HUDEP-2 (cell line): ENCODE data around the gene KIF5C.

Source experiments
- DNase-seq, 76 experiments: peaks; one replicate each; lab custom pipeline; 2025; ENCODE audit not compliant: unreplicated experiment in 76 of 76; lab: John Stamatoyannopoulos, UW

KIF5C gene

DNA sequence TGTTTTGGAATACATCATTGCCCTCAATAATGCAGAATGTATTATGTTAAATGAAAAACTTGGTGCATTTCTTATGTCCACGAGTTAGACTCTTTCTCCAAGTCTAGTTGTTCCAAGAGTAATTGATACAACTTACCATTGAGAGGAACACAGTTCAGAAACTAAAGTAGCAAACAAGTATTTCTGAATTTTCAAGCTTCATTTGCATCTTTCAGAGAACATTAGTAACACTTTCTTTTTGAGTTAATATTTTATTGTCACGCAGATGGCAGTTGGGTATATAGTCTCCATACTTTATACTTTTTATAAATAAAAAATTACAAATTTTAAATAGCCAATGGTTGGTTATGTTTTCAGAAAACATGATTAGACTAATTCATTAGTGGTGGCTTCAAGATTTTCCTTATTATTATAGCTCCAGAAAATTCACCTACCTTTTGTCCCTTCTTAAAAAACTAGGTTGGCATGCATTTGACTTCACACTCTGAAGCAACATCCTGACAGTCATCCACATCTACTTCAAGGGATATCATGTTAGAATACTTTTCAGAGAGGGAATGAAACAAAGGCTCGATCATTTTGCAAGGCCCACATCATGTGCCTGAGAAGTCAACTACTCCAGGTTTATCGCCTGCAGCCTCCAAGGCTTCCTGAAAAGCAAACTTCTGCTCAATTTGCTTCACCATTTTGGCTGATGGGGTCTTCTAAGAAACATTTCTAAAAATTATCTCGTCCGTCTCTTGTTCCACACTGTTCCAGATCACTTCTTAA, 193.4 kb downstream of the KIF5C start:
- no peak for DNase-seq

DNA sequence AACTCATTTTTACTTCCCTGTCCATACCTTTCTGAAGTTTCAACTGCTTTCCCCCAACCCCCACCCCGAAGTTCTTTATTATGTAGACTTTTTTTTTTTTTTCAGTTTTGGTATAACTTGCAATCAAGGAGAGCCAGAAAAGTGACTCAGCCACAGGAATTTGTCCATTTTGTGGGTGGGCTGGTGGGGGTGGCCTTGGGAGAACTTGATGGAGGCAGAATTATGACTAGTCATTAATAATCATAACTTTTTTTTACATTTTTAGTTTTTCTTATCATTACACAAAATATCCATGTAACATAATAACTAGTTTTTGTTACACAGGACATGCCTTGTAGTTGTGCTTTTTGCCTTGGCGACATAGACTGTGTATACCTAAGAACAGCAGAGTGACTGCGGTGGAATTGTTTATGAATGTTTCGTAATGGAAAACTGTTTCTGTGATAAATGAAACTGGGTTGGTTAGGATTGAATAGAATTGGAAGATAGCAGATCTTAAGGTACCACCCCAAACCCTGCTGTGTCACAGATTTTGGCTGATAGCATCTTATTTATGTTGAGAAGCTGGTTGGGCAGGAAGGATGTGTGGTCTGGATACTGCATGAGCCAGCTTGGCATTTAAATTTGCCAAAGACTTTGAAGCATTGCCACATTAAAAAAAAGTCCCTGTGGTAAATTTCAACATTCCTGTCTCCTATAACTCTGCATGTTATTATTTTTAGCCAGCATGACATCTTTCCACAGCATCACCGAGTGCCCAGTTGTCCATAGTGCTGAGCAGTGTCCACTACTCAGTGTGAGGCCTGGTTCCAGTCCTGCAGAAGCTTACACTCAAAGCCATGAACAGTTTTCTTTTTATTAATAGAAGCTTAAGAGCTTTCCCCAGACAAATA, 194.2 kb downstream of the KIF5C start:
- DNase-seq = no peak

DNA sequence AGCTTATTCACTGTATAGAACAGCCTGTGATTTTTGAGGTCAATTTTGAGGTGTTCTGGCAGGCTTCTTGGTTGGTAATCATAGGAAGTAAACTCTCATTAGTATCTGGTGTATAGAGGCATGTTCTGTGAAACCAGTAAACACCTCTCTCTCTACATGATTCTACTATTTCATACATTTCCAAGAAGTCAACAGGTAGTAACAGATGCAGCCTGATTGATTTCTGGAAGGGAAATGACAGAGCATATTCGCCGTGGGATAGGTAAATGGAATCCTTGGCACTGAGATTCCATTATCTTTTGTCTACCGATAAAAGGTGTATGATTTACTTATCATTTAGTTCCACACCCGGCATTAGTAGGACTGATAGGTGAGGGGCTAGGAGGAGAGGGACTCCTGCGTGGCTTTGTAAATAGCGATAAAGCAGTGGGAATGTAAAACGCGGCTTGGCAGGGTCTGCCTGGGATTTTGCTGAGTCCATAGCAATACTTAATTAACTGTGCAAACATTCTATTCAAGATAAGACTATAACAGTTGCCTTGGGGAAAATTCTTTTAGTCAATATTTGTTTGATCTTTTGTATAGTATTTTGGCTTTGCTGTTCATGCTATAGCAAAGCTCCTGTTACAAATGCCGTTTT, 195.8 kb downstream of the KIF5C start:
- DNase-seq = no peak

DNA sequence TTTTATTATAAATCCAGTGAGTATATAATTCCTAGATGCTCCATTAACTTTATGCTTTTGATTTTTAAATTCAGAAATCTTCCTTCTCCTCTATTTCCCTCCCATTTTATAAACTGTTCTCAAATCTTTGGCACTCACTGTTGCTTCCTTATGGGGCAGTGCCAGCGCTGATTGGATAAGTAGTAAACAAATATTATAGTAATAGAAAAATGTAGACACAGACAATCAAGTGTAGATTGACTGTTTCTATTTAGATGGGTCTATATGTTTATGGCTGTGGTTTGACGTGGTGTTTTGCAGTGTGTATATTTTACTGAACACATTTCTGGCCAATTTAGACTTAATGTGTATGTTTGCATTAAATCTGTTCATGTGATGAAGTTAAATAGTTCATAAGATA, 200.1 kb downstream of the KIF5C start:
- no peak for DNase-seq

DNA sequence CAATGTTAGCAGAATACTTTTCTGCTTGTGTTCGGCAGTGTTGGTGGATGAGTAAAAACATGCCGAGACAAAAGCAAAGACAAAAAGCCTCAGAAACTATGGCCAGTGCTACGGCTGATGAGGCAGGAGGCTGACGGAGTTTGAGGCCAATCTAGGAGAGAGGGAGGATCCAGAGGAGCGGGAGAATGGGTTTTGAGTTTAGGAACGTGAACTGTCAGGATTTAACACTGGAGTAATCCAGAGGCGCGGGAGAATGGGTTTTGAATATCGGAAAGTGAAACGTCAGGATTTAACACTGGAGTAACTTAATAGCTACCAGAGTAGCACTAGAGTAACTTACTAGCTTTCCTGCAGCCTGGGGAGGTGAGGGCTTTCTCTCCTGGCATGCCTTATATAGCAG, 200.8 kb downstream of the KIF5C start:
- DNase-seq = no peak
